Endometrium (tissue), 2 donors: ENCODE data around the gene FBXO17.

Source experiments
- FAIRE-seq: peaks from 2 replicates; lab custom pipeline; 2012; peaks lifted over from hg19 to GRCh38; lab: Jason Lieb, UNC
- donor health status: control.
- donor health status: control.

FBXO17 gene

DNA sequence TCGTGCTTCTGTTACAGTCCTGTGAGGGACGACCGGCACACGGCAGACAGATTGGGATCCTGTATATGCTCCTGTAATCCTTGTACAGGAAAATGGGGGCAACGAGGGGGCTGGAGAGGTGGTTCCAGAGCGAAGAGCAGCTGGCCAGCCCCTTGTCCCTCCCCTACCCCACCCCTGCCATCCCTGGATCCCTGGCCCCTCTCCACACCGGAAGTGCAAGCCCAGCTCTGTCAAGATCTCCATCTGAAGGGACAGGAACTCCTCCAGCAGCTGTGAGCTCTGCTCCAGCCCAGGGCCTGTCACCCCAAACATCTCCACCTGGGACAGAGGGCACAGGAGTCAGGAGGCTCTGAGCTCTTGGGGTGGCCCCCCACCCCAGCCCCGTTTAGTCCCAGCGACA, 58.0 kb downstream of the FBXO17 start:
- FAIRE-seq = no peak

DNA sequence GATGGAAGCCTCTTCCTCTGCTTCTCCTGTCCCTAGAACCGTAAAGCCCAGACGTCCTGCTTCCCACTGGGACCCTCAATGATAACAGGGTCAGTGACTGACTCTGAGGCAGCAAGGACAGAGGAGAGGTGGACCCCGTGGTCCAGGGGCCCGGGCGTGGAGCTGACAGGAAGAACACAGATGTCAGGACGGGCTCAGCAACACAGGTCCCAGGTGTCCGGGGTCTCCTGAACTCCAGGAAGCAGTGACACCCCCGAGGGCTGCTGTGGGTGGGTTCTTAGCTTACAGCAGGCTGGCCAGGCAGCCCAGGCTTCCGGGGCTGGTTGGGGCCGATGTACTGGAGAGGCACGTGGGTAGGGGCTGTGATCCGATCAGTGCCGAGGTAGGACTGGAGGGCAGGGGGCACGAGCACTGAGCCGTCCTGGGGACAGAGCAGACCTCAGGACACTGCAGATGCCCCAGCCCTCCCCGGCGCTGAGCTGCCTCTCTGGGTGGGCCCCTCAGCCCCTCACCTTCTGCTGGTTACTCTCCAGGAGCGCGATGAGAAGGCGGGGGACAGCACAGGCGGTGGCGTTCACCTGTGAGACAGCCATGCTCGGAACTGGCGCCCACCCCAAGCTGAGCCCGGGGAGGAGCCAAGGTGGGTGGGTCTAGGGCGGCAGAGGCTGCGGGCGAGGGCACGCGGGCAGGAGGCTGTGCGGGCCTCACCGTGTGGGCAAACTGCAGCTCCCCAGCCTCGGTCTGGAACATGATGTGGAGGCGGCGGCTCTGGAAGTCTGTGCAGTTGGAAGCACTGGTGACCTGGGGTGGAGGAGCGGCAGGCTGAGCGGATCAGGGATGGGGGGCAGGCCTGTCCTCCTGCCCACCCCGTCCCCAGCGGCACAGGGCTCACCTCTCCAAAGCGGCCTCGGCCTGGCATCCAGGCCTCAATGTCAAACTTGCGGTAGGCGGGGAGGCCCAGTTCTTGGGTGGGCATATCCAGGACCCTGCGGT, 59.9 kb downstream of the FBXO17 start:
- FAIRE-seq = no peak

DNA sequence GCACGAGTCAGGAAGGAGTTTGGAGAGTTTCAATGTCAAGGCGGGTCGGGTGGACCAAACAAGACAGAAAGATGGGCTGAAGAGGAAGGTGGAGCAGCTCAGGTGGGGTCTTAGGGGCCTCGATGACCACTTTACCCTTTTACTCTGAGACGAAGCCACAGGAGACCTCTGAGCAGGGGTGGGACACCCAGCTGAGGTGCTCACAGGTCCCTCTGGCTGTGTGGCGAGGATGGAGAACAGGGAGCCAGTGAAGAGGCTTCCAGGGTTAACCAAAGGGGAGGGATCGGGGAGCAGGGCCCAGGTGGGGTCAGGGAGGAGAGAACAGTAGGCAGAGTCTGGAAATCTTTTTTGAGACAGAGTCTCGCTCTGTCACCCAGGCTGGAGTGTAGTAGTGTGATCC, 61.6 kb downstream of the FBXO17 start:
- no peak for FAIRE-seq

DNA sequence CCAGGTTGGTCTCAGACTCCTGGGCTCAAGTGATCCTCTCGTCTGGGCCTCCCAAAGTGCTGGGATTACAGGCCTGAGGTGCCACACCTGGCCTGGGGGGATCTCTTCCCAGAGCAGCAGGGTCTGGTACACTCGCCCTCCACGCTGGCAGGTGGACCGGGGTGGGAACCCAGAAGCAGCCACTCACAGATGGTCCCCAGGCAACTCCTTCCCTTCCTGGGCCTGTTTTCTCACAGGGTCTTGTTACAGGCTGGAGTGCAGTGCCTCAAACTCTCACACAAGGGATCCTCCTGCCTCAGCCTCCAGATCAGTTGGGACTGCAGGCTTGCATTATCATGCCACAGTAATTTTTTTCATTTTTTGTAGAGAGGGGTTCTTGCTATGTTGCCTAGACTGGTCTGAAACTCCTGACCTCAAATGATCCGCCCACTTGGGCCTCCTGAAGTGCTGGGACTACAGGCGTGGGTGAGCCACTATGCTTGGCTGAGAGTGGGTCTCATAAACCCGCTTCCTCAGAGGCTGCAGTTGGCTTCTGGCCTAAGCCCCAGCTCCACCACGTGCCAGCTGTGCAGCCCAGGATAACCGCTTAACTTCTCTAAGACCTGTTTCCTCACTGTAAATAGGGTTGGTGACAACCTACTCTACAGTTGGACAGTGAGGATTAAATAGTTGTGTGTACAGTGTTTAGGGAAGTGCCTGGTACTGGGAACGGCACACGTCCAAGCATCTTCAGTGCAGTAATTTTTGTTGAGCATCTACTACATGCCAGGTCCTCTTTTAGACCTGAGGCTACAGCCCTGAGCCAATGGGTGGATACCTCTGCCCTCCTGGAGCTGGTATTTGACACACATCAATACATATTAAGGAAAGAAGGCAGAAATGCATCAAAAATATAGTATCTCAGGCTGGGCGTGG, 62.7 kb downstream of the FBXO17 start:
- FAIRE-seq = no peak

DNA sequence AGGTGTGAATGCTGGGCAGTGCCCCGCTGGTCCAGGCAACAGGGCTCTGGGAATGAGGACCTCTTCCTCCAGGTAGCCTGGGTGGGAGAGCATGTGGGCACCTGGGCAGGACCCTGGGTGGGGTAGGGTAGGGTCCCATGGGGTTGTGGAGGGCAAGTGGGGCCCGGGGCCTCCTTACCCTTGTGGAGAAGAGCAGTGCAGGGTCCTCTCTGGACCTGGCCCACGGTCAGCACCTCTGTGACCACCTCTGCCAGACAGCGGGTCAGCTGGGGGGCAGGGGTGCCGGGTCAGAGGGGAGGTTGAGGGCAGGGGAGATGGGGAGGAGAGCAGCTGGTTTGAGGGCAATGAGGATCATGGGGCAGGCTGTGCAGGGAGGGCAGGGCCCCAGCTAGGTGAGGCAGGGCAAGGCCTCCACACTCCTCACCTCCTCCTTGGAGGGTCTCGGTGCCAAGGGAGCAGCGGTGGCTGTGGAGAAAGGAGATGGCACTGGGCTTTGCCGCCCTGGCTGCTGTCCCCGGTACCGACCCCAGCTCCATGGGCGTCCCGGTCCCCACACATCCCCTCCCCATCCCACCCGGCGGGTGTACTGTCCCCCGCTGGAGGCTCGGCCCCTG, 64.0 kb downstream of the FBXO17 start:
- FAIRE-seq = no peak

DNA sequence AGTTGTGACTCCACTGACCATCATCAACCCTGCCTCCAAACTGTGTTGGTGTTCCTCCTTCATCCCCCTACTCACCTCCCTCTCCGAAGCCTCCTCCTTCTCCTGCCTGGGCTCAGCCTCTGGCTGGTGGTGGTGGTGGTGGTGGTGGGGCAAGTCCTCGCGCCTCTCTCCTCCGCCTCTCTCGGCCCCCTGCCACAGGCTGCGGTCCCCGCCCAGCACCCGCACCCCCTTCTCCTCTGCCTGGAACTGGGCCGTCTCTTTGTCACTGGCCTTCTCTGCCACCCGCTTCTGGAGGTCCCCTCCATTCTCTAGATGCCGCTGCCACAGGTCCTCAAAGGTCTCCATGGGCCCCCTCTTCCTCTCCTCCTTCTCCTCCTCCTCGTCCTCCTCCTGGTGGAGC, 65.1 kb downstream of the FBXO17 start:
- no peak for FAIRE-seq

DNA sequence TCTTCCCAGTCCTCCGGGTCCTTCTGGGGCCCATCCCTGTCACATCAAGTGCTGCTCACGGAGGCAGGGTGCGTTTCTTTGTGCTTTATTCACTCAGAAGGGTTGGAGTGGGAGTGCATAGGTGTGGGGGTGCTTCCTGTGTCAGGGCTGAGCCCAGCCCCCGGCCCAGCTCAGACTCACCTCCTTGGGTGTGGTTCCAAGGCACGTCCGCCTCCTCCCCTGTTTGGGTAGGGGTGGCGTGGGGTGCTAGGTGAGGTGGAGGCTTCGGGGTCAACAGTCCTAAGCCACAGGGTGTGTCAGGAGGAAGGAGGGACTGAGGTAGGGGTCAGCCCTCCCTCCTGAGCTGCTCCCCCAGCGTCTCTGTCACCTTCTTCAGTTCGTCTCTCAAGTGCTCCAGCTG, 66.6 kb downstream of the FBXO17 start:
- FAIRE-seq = no peak

DNA sequence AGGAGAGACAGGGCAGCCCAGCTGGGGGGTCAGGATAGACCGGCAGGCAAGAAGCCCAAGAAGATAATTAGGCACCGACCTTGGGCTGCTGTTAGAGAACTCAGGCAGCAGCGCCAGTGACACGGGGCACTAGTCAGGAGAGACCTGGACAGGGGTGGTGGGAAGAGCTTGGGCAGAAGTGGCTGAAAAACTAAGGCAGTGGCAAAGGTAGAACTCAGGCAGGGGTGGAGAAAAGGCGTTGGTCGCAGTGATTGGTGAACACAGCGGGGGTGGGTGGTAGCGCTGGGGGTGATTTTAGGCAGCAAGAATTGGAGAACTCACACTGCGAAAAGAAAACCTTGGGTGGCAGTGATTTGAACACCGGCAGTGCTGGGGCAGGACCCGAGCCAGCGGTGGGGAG, 67.9 kb downstream of the FBXO17 start:
- FAIRE-seq = no peak

DNA sequence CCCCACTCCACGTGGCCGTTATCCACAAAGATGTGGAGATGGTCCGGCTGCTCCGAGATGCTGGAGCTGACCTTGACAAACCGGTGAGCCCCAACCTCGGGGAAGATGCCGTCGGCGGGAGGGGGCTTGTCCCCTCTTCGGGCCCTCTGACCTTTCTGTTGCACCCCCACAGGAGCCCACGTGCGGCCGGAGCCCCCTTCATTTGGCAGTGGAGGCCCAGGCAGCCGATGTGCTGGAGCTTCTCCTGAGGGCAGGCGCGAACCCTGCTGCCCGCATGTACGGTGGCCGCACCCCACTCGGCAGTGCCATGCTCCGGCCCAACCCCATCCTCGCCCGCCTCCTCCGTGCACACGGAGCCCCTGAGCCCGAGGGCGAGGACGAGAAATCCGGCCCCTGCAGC, 68.3 kb downstream of the FBXO17 start:
- FAIRE-seq = no peak

DNA sequence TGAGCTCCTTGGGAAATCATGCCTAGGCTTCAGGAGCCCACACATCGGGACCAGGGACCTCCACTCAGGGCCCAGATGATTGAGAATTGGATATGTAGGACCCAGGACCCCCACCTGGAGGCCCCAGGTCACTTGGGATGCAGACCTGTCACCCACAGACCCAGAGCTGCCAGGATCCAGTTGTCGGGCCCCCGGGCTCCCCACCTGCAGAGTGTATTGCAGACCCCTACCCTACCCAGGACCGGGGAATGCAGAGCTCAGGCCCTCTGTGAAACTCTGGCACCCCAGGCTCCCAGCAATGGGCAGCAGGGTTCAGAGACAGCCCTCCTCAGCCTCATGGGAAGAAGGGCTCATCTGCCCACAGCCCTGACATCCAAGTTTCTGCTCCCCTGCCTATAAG, 69.9 kb downstream of the FBXO17 start:
- FAIRE-seq = no peak

DNA sequence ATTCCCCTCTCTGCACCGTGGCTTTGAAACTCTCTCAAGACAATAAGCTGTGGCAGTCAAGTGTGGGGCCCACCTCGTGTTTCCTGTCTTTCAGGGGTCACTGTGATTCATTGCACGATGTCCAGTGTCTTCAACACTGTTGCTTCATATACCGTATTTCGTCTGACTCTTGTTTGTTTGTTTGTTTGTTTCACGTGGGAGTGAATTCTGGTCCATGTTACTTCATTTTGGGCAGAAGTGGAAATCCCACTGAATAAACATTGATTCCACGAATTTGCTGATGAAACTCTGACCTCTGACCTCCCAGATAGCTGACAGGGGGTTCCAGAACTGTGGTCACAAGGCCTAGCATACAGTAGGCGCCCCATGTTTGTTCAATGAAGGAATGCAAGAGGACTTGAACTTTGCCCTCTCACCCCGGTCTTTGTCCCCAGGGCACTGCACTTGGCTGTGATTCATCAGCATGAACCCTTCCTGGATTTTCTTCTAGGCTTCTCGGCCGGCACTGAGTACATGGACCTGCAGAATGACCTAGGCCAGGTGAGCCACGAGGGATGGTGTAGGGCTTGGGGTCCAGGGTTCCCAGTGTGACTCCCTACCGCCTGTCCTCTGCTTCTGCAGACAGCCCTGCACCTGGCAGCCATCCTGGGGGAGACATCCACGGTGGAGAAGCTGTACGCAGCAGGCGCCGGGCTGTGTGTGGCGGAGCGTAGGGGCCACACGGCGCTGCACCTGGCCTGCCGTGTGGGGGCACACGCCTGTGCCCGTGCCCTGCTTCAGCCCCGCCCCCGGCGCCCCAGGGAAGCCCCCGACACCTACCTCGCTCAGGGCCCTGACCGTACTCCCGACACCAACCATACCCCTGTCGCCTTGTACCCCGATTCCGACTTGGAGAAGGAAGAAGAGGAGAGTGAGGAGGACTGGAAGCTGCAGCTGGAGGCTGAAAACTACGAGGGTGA, 70.7 kb downstream of the FBXO17 start:
- FAIRE-seq = no peak

DNA sequence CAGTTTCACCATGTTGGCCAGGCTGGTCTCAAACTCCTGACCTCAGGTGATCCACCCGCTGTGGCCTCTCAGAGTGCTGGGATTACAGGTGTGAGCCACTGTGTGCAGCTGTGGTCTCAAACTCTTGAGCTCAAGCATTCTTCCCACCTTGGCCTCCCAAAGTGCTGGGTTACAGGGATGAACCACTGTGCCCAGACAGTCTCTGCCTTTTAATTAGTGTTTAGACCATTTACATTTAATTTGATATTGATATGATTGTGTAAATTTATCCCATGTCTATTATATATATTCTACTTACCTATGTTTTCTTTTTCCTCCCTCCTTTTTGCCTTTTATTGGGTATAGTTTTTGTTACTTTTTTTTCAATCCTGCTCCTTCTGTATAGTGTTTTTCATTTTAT, 73.9 kb downstream of the FBXO17 start:
- no peak for FAIRE-seq

DNA sequence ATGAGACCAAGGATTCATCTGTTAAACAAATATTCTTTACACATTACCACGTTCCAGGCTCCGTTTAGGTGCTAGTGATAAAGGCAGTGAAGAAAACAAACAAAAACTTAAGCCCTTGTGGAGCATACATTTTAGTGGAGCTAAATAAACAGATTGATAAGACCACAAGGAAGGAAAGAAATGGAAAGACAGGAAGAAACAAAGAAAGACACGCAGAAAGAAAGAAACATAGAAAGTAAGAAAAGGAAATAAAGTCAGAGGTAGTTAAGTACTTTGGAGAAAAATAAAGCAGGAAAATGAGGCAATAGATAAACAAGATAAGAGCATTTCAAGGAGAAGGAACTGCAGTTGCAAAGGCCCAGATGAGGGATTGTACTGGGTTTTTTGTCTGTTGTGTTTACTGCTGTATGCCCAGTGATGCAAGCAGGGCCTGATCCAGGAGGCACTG, 74.8 kb downstream of the FBXO17 start:
- FAIRE-seq = no peak

DNA sequence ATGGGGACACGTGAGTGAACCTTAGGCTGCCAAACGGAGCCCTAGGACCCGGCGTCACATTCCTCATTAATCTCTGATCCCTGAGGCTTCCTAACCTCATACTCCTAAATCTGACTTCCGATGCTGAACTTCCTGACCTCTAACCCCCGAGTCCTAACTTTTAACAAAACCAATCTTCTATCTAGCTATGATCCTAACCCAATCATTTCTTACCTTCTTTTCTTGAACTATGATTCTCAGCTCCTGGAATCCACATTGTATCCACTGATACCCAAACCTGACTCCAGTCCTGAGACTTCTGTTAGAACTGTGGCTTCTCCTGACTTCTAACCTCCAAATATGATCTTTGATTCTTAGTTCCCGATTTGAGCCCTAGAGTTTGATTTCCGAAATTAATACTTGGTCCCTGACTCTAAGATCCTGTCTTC, 75.3 kb downstream of the FBXO17 start:
- no peak for FAIRE-seq

DNA sequence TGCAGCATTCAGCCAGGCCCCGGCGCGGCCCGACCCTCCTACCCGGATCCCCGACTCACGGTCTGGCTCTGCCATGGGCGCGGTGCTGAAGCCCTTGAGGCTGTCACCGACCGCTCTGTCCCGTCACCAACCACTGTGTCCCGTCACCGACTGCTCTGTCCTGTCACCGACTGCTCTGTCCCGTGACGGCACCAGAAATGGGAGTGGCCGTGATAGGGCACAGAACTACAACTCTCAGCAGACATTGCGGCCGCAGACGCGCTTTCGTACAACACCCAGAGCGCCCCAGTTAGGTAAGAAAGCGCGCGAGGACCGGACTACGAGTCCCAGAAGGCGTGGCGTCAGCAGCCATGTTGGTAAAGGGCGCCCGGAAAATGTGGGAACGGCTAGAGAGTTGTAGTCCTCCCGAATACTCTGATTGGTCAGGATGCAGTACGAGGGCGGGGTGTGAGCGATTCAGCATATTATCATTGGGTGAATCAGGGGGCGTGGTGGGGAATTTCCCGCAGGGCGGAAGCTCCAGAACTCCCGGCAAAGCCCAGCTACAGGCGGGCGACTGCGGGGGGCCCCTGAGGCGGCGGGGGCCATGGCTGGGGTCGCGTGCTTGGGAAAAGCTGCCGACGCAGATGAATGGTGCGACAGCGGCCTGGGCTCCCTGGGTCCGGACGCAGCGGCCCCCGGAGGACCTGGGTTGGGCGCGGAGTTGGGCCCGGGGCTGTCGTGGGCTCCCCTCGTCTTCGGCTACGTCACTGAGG, 75.9 kb downstream of the FBXO17 start, which contains the start of the genes NFKBIB and SIRT2:
Gene NFKBIB (plus strand): TSS at position 523 of the 755 bp plus-strand sequence. CDS start 64 bp downstream, at position 587.
Gene SIRT2 (minus strand): TSS at position 172 of the 755 bp plus-strand sequence. CDS start 97 bp downstream, at position 75.
- peak; percentile 99 for FAIRE-seq

DNA sequence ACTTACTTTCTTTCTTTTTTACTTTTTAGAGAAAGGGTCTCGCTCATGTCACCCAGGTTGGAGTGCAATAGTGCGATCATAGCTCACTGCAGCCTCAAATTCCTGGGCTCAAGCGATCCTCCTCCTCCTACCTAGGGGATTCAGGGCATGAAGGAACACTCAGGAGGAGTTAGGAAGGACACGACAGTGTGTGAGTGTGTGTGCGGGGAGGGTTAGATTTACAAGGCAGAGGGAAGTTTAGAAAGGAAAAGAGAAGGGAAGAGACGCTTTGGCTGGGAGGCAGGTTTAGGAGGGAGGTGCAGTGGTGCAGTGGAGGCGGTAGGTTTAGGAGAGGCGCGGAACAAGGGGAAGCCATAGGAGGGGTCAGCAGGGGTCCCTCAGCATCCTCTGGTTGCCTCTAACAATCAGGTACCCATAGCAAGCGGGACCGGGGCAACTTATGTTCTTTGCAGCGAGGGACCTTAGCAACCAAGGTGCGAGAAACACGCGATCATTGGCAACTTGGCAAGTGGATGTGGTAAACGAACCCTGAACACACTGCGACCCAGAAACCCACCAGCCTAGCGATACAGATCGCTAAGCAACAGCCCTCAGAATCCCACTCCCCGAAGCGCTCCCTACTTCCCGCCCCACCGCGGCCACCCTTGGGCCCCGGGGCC, 76.6 kb downstream of the FBXO17 start:
- FAIRE-seq = no peak

DNA sequence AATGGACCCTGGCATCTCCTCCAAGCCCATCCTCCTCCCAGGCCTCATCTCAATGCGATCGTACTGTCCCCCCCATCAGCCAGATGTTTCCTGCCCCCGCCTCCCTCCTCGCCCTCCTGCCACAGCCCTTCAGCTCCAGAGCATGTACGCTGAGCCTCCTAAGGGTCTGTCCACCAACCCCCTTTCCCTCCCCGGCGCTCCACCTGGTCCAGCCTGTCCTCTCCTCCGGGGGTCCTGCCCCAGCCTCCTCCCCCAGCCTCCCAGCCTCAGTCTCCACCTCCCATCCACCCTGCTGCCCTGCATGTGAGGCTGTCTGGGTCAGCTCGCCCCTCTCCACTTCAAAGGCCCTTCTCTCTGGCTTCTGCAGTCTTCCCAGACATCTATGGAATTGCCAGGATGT, 80.6 kb downstream of the FBXO17 start:
- FAIRE-seq = no peak

DNA sequence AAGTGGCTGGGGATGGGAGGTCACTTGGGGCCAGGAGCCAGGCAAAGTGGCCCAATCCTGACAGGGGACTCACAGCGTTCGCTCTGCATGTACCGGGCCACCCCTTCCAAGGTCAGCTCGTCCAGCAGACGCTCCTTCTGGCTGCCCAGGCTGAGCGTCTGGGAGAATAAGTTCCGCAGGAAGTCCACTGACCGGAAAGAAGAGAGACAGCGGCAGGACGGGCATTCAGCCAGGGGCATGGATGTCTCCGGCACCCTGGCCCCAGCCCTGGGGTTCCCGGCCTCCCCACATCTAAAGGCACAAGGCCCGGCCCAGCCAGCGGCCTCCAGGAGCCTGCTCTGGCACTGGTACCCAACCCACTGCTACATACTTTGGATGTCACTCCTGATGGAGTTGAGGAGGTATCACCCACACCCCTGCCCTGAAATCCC, 82.2 kb downstream of the FBXO17 start:
- FAIRE-seq = no peak

DNA sequence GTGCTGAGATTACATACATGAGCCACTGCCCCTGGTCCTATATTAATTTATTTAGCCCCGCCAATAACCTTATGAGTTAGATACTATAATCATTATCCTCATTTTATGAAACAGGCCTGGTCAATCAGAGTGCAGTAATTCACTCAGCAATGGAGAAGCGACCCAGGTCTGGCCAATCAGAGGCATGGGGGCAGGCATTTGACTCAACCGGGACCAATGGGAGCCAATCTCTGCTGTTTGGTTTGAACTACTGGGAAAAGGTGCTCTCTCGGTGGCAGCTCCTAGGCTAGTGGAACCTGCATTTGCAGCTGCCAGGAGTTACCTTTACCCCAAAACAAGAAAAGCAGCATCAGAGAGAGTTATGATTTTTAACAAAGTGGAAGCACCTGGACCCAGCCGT, 82.7 kb downstream of the FBXO17 start:
- FAIRE-seq = no peak

DNA sequence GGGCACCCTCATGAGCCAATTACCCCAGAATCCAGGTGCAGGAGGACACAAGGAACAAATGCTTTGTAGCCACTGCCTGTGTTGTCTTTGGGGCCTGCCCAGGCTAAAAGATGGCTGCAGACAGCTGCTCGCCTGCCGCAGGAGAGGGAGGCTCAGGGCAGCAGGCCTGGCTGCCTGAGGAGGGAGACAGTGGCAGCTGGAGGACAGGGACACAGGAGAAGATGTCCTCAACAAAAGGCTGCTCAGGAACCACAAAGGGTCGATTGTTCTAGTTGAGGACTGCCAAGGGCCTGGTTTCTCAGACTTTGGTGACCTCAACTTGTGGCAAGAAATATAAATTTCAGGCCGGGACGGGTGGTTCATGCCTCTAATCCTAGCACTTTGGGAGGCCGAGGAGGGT, 83.8 kb downstream of the FBXO17 start:
- no peak for FAIRE-seq
